SK-N-SH (cell line): ENCODE measurements around the gene NAV1. TPM values are rescaled to one million over a fixed set of nuclear protein-coding genes. Genes with fewer than 3 reads are reported as not detected.
A peak's percentile ranks its signal among the peaks of the same experiment; 100 is the strongest.

ENCODE experiments used
- CTCF ChIA-PET: fragments of 300-600, 350-600 bp; formaldehyde crosslinking; extraction: SDS; loops from one replicate; lab custom pipeline; 2021; lab: Yijun Ruan, JAX
- POLR2A ChIA-PET: fragments of 350-600 bp; sonication (Branson Sonifier 250); formaldehyde crosslinking; extraction: SDS; loops from one replicate; lab custom pipeline; 2020; ENCODE audit warnings: antibody characterized with exemption, inconsistent platforms; lab: Yijun Ruan, JAX
- DNase-seq: peaks from one replicate; pipeline ENCODE4 v3.0.0; 2012
- H2AFZ ChIP-seq: fragments of 200-600 bp; sonication (generic); 2 replicates; pipeline ENCODE4 v1.8.1; 2016; ENCODE audit warnings: antibody characterized with exemption, mild to moderate bottlenecking, low read depth
- H3F3A ChIP-seq: fragments of 200-600 bp; sonication (generic); replicated peaks from 2 replicates; pipeline ENCODE3; 2016; ENCODE audit warnings: antibody characterized with exemption, mild to moderate bottlenecking; ENCODE audit not compliant: insufficient read depth
- H3K27ac ChIP-seq, 2 experiments: fragments of 200-500 bp in 1 of 2; fragments of 200-600 bp in 1 of 2; sonication (Bioruptor generic) in 1 of 2; sonication (generic), shearing (Covaris generic) in 1 of 2; 2 replicates each; pipeline versions ENCODE4 v1.5.1 to v1.6.1; 2014 to 2016; ENCODE audit warnings: low read depth in 2 of 2, inconsistent platforms in 1 of 2, low read length in 1 of 2, mild to moderate bottlenecking in 1 of 2, mixed read lengths in 1 of 2
- H3K27me3 ChIP-seq: fragments of 200-600 bp; sonication (generic), shearing (Covaris generic); 2 replicates; pipeline ENCODE4 v1.6.1; 2016; ENCODE audit warnings: mixed run types; ENCODE audit not compliant: insufficient read depth
- H3K36me3 ChIP-seq, 2 experiments: fragments of 200-500 bp in 1 of 2; fragments of 200-600 bp in 1 of 2; sonication (Bioruptor generic) in 1 of 2; sonication (generic) in 1 of 2; replicated peaks in 1 of 2; 2 replicates each; pipeline versions ENCODE3 to v1.5.1; 2014 to 2016; ENCODE audit warnings: low read length in 1 of 2, mild to moderate bottlenecking in 1 of 2; ENCODE audit not compliant: insufficient read depth in 2 of 2, control insufficient read depth in 1 of 2
- H3K4me1 ChIP-seq, 2 experiments: fragments of 200-500 bp in 1 of 2; fragments of 200-600 bp in 1 of 2; sonication (Bioruptor generic) in 1 of 2; sonication (generic), shearing (Covaris generic) in 1 of 2; 2 replicates each; pipeline versions ENCODE4 v1.5.1 to v1.6.1; 2014 to 2016; ENCODE audit warnings: low read depth in 1 of 2, low read length in 1 of 2, mixed run types in 1 of 2; ENCODE audit not compliant: insufficient read depth in 2 of 2, control insufficient read depth in 1 of 2
- H3K4me2 ChIP-seq: fragments of 200-600 bp; sonication (generic), shearing (Covaris generic); 2 replicates; pipeline ENCODE4 v1.6.1; 2017; ENCODE audit warnings: mixed run types
- H3K4me3 ChIP-seq, 2 experiments: fragments of 200-500 bp in 1 of 2; fragments of 200-600 bp in 1 of 2; sonication (Bioruptor generic) in 1 of 2; sonication (generic), shearing (Covaris generic) in 1 of 2; 2 replicates each; pipeline versions ENCODE4 v1.5.1 to v1.8.1; 2014 to 2016; ENCODE audit warnings: low read depth in 2 of 2, inconsistent platforms in 1 of 2, low read length in 1 of 2, mild to moderate bottlenecking in 1 of 2, mixed read lengths in 1 of 2, moderate library complexity in 1 of 2
- H3K79me2 ChIP-seq: fragments of 200-600 bp; sonication (generic); 2 replicates; pipeline ENCODE4 v1.8.1; 2017; ENCODE audit warnings: mild to moderate bottlenecking; ENCODE audit not compliant: insufficient read depth
- H3K9ac ChIP-seq: fragments of 200-600 bp; sonication (generic); 2 replicates; pipeline ENCODE4 v1.6.1; 2017; ENCODE audit warnings: mixed run types
- H3K9me2 ChIP-seq: fragments of 200-600 bp; sonication (generic); 2 replicates; pipeline ENCODE4 v1.6.1; 2017; ENCODE audit warnings: mixed run types
- H3K9me3 ChIP-seq: fragments of 200-600 bp; sonication (generic); 2 replicates; pipeline ENCODE4 v1.6.1; 2017; ENCODE audit warnings: mixed run types, mild to moderate bottlenecking, moderate library complexity
- H4K20me1 ChIP-seq: fragments of 200-600 bp; sonication (generic); 2 replicates; pipeline ENCODE4 v1.6.1; 2017; ENCODE audit warnings: mild to moderate bottlenecking, mixed run types; ENCODE audit not compliant: insufficient read depth
- ELF1 ChIP-seq: IDR thresholded peaks from 2 replicates; pipeline ENCODE4 v1.4.0; 2012
- EP300 ChIP-seq, 2 experiments: IDR thresholded peaks; 2 replicates each; pipeline versions ENCODE4 v1.4.0 to v1.6.1; 2012; ENCODE audit warnings: borderline replicate concordance in 1 of 2, low read depth in 1 of 2, low read length in 1 of 2
- EZH2phosphoT487 ChIP-seq: fragments of 200-600 bp; sonication (generic); IDR thresholded peaks from 2 replicates; pipeline ENCODE4 v1.6.1; 2017; ENCODE audit warnings: low read depth, mixed run types, mild to moderate bottlenecking, antibody characterized with exemption, moderate library complexity, borderline replicate concordance
- FOXJ3 ChIP-seq: sonication (generic); formaldehyde crosslinking; IDR thresholded peaks from 2 replicates; pipeline ENCODE4 v1.5.1; 2020; ENCODE audit warnings: mild to moderate bottlenecking, missing genetic modification reagents
- FOXM1 ChIP-seq: IDR thresholded peaks from 2 replicates; pipeline ENCODE4 v1.4.0; 2012; ENCODE audit warnings: low read depth, mild to moderate bottlenecking
- GATA2 ChIP-seq: sonication (generic); formaldehyde crosslinking; IDR thresholded peaks from 2 replicates; pipeline ENCODE4 v1.5.0; 2020; ENCODE audit warnings: mild to moderate bottlenecking, missing genetic modification reagents
- MEF2A ChIP-seq: IDR thresholded peaks from 2 replicates; pipeline ENCODE4 v1.4.0; 2012; ENCODE audit warnings: low read depth, borderline replicate concordance
- MXI1 ChIP-seq: IDR thresholded peaks from 2 replicates; pipeline ENCODE4 v1.6.1; 2012; ENCODE audit warnings: mild to moderate bottlenecking, low read depth, low read length, improper control_type of control experiment
- NFIC ChIP-seq: IDR thresholded peaks from 2 replicates; pipeline ENCODE4 v1.4.0; 2012; ENCODE audit warnings: borderline replicate concordance
- PBX3 ChIP-seq: IDR thresholded peaks from 2 replicates; pipeline ENCODE4; 2012
- POLR2AphosphoS5 ChIP-seq: IDR thresholded peaks from 2 replicates; pipeline ENCODE4 v1.6.1; 2012; ENCODE audit warnings: low read depth, low read length
- RFX5 ChIP-seq: IDR thresholded peaks from 2 replicates; pipeline ENCODE4 v1.6.1; 2012; ENCODE audit warnings: mild to moderate bottlenecking, improper control_type of control experiment, low read length
- SMC3 ChIP-seq: IDR thresholded peaks from 2 replicates; pipeline ENCODE4 v1.6.1; 2012; ENCODE audit warnings: low read depth, low read length, improper control_type of control experiment
- TEAD4 ChIP-seq: IDR thresholded peaks from 2 replicates; pipeline ENCODE4 v1.4.0; 2012; ENCODE audit warnings: mild to moderate bottlenecking, borderline replicate concordance; ENCODE audit not compliant: insufficient read depth
- USF1 ChIP-seq: IDR thresholded peaks from 2 replicates; pipeline ENCODE4 v1.4.0; 2012; ENCODE audit warnings: low read depth, borderline replicate concordance
- USF2 ChIP-seq: fragments of 150-350 bp; IDR thresholded peaks from 2 replicates; pipeline ENCODE4 v1.6.1; 2017; ENCODE audit warnings: antibody characterized with exemption, low read length, low read depth, borderline replicate concordance
- ZBTB33 ChIP-seq: IDR thresholded peaks from 2 replicates; pipeline ENCODE4 v1.4.0; 2012; ENCODE audit warnings: low read depth, borderline replicate concordance
- WGBS: methylation state at CpG from one replicate; pipeline ENCODE4 v1.1.6; 2017; ENCODE audit warnings: low lambda C conversion rate; 5-methylcytosine and 5-hydroxymethylcytosine counted together
- polyA plus RNA-seq, 3 experiments: library from polyadenylated mRNA; depleted of rRNA; stranded (reverse); fragments of >200 nt; gene quantifications; 2 replicates each; pipeline ENCODE4 v1.2.3, GENCODE V29; 2012

Gene NAV1
- polyA plus RNA-seq, 1 of the 3 experiments (the other 2 are of a cell fraction): 16.1 TPM

GRCh38 chr1:201562659-201563405, 23.9 kb downstream of the NAV1 start (continued):
- TF ChIP-seq MXI1 (0 out of 2 replicates have a peak, but pooled peaks have one; percentile 19), FOXJ3 (no peak), ZBTB33 (no peak), USF2 (no peak), EZH2phosphoT487 (no peak), FOXM1 (no peak), PBX3 (peak; percentile 58), GATA2 (CRISPR knock-in tag) (no peak), EP300 (IDR thresholded peaks at IDR 0.05; ENCODE audit: borderline replicate concordance in 1 of 2, low read depth in 1 of 2, low read length in 1 of 2) (0 out of 4 replicates have a peak, but pooled peaks of 1 of the 2 experiments have one; percentile 37), POLR2AphosphoS5 (no peak), TEAD4 (no peak), SMC3 (no peak), ELF1 (no peak), NFIC (no peak; the same call in 1 of the 2 replicates), RFX5 (no peak)

- H3K9ac ChIP-seq: peak overlapping the region; percentile 57; the same call in 1 of the 2 replicates
- ChIA-PET CTCF (interaction anchor here (7.0 to 12.3 kb wide), 4 partner anchors 27 to 230 kb away, joined by 53 to 397 read pairs (median 174); partner anchors contain the start of gene NAV1), POLR2A (interaction anchor here (2.8 kb wide), 1 partner anchor 86 kb away, joined by 13 read pairs; no protein-coding TSS in a partner anchor)
- H3K9me3 ChIP-seq: no peaks in the 10 kb centered on the region
- H3K9me2 ChIP-seq: no peaks in the 10 kb centered on the region
- WGBS: 62% methylated on average over 2 of the region's 2 CpGs
- H2AFZ ChIP-seq: no peak overlapping the region
- no peak for TF ChIP-seq MEF2A
- no peak for TF ChIP-seq USF1
- no peak for TF ChIP-seq TEAD4
- no peak for TF ChIP-seq PBX3
- TF ChIP-seq FOXJ3: no peak
- TF ChIP-seq, all 33 proteins: peak for 0
- H3K36me3 ChIP-seq: peaks cover 0 to 26% of the 10 kb centered on the region in 2 experiments
- H3K4me1 ChIP-seq: peaks cover 41 to 55% of the 10 kb centered on the region in 2 experiments
- no peak for DNase-seq
- peak overlapping the region; percentile 59 for H3K4me2 ChIP-seq
- peaks cover 100% of the 10 kb centered on the region for H3K79me2 ChIP-seq
- H3K27ac ChIP-seq: peak overlapping the region; percentile 95
- peaks cover 44% of the 10 kb centered on the region for H3F3A ChIP-seq
- H3K4me3 ChIP-seq: peak overlapping the region in 1 of 2 experiments; percentile 1; a peak in 1 of 4 replicates
- H4K20me1 ChIP-seq: peaks cover 65% of the 10 kb centered on the region
- H3K27me3 ChIP-seq: no peaks in the 10 kb centered on the region
These were observed 24.5 kb downstream of the NAV1 start for GRCh38 chr1:201563406-201563780.
